ENCODE measurements around the gene SLN. TPM values are rescaled to one million over a fixed set of nuclear protein-coding genes. Genes with fewer than 3 reads are reported as not detected.

Gene SLN
- total RNA-seq, 3 donors from 2014 or later: not detected

DNA sequence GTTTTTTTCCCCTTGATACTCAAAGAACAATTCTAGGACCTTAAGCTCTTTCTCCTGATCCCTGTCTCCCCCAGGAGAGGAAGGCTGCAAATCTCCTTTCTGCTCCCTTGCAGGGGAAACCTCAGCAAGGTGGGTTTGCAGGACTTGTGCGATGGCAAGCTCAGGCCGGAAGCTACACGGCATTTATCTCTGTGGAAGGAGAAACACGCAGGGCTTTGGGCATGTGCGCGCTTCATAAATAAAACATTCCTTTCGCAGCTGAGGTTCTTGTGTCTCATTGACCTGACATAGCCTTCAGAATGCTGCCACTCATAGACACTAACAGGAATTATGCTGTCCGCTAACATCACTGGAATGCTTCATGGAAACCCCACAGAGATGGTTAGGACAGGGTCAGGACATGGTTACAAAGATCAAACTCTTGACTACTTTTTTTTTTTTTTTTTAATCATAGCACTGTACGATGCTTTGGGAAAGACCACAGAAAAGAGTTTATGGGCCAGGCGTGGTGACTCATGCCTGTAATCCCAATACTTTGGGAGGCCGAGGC, 42.6 kb downstream of the SLN start:
- no peaks in the 10 kb centered on the region for H3K4me1 ChIP-seq
- no peak overlapping the region for H3K4me3 ChIP-seq
- TF ChIP-seq POLR2AphosphoS5 (IDR thresholded peaks at IDR 0.05) (no peak), POLR2A (IDR thresholded peaks at IDR 0.05) (no peak)
- TF ChIP-seq, protein P1, sequence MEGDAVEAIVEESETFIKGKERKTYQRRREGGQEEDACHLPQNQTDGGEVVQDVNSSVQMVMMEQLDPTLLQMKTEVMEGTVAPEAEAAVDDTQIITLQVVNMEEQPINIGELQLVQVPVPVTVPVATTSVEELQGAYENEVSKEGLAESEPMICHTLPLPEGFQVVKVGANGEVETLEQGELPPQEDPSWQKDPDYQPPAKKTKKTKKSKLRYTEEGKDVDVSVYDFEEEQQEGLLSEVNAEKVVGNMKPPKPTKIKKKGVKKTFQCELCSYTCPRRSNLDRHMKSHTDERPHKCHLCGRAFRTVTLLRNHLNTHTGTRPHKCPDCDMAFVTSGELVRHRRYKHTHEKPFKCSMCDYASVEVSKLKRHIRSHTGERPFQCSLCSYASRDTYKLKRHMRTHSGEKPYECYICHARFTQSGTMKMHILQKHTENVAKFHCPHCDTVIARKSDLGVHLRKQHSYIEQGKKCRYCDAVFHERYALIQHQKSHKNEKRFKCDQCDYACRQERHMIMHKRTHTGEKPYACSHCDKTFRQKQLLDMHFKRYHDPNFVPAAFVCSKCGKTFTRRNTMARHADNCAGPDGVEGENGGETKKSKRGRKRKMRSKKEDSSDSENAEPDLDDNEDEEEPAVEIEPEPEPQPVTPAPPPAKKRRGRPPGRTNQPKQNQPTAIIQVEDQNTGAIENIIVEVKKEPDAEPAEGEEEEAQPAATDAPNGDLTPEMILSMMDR (IDR thresholded peaks at IDR 0.05): no peak
- H3K9me3 ChIP-seq: no peaks in the 10 kb centered on the region
- no peak for DNase-seq (ENCODE audit: low spot score in 2 of 2)
- no peak overlapping the region for H3K27ac ChIP-seq
- no peaks in the 10 kb centered on the region for H3K36me3 ChIP-seq
- intact Hi-C loops (cut with DNase I; ENCODE audit: low total_unique reads): no loop called here
- H3K27me3 ChIP-seq: peaks cover 0 to 3% of the 10 kb centered on the region in 2 donors

DNA sequence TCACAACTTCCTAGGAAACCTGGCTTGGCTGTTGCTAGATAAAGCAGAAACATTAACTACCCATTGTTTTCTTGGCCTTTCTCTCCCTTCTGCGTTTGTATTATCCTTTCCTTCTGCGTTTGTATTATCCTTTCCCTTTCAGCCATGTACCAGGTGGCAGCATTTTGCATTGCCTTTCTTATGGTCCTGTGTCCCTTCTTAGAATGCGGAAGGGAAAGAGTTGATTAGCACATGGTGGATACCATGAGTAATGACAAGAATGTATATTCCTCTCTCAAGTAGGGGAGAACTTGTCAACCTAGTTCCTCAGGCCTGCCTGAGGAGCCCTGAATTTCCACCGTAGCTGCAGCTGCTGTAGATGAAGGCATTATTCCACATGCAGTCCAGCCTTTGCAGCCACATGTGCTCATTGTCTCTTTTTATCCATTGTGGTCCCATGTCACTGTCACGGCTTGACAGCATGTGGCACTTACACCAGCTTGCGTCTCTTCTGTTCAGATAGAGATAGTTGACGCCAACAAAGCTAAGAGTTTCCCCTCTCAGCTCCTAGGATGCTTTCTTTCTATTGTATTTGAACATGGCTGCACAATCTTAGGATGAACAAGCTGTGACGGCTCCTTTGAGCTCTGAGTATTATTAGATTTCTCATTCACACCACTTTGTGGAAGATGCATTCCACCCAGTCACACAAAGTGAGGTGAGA, 44.8 kb downstream of the SLN start:
- no peak overlapping the region for H3K27ac ChIP-seq
- DNase-seq (ENCODE audit: low spot score in 2 of 2): no peak
- H3K27me3 ChIP-seq: peaks cover 0 to 3% of the 10 kb centered on the region in 2 donors
- H3K4me3 ChIP-seq: no peak overlapping the region
- TF ChIP-seq POLR2A (IDR thresholded peaks at IDR 0.05) (no peak), POLR2AphosphoS5 (IDR thresholded peaks at IDR 0.05) (no peak)
- TF ChIP-seq, protein P1 (IDR thresholded peaks at IDR 0.05): no peak
- no peaks in the 10 kb centered on the region for H3K4me1 ChIP-seq
- H3K36me3 ChIP-seq: no peaks in the 10 kb centered on the region
- no peaks in the 10 kb centered on the region for H3K9me3 ChIP-seq
- intact Hi-C loops (cut with DNase I; ENCODE audit: low total_unique reads): no loop called here

DNA sequence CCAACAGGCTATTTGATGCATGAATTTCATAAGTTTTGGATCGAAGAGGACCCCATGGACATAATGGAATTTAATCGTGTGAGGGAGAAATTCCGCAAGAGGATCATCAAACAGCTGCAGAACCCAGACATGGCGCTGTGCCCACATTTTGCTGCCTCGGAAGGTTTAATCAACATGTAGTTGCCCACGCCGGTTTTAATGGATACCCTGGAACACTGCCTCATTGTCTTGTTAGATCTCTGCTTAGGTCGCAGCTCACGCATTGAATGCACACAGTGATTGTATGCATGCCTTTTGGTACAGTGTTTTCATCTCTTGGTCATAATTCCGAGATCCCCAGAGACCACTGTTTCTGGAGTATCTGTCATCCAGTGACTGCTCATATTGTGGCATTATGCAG, 46.8 kb downstream of the SLN start:
- H3K9me3 ChIP-seq: no peaks in the 10 kb centered on the region
- intact Hi-C loops (cut with DNase I; ENCODE audit: low total_unique reads): no loop called here
- DNase-seq (ENCODE audit: low spot score in 2 of 2): no peak
- no peaks in the 10 kb centered on the region for H3K4me1 ChIP-seq
- no peak overlapping the region for H3K4me3 ChIP-seq
- no peak overlapping the region for H3K27ac ChIP-seq
- H3K36me3 ChIP-seq: no peaks in the 10 kb centered on the region
- peaks cover 0 to 3% of the 10 kb centered on the region in 2 donors for H3K27me3 ChIP-seq
- TF ChIP-seq POLR2AphosphoS5 (IDR thresholded peaks at IDR 0.05) (no peak), POLR2A (IDR thresholded peaks at IDR 0.05) (no peak)
- TF ChIP-seq, protein P1 (IDR thresholded peaks at IDR 0.05): no peak

DNA sequence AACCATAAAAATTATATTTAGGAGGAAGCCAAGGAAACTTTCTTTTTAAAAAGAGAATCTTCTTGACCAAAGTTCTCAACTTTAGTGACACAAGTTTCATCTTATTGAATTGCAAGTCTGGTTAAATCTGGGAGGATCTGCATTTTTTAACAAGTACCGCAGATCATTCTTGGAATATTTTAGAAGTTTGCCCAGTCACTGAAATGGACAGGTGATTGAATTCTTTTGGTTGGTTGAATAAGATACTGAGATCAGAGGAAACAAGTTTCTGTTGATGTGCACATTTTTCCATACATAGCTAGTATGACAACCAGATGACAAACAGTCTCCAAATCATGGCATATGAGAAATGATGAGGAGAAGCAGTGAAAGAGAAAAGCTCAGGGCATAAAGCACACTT, 50.2 kb downstream of the SLN start:
- H3K27me3 ChIP-seq: no peaks in the 10 kb centered on the region
- TF ChIP-seq POLR2A (IDR thresholded peaks at IDR 0.05): no peak
- TF ChIP-seq, protein P1 (IDR thresholded peaks at IDR 0.05): no peak
- TF ChIP-seq POLR2AphosphoS5 (IDR thresholded peaks at IDR 0.05): no peak
- no peak overlapping the region for H3K4me3 ChIP-seq
- H3K9me3 ChIP-seq: no peaks in the 10 kb centered on the region
- no peak overlapping the region for H3K27ac ChIP-seq
- H3K4me1 ChIP-seq: no peaks in the 10 kb centered on the region
- no peak for DNase-seq (ENCODE audit: low spot score in 2 of 2)
- H3K36me3 ChIP-seq: no peaks in the 10 kb centered on the region
- intact Hi-C loops (cut with DNase I; ENCODE audit: low total_unique reads): loop anchor here (2.0 kb wide), 1 partner anchor 51 kb away; no protein-coding TSS in a partner anchor

GRCh38 chr11:107660066-107660465, 51.8 kb downstream of the SLN start:
- intact Hi-C loops (cut with DNase I; ENCODE audit: low total_unique reads): no loop called here
- Histone ChIP-seq H3K9me3 (no peaks in the 10 kb centered on the region), H3K27ac (no peak overlapping the region), H3K4me3 (no peak overlapping the region), H3K4me1 (no peaks in the 10 kb centered on the region), H3K27me3 (no peaks in the 10 kb centered on the region), H3K36me3 (no peaks in the 10 kb centered on the region)
- DNase-seq (ENCODE audit: low spot score in 2 of 2): no peak
- TF ChIP-seq, protein P1 (IDR thresholded peaks at IDR 0.05): no peak
- TF ChIP-seq POLR2A (IDR thresholded peaks at IDR 0.05) (no peak), POLR2AphosphoS5 (IDR thresholded peaks at IDR 0.05) (no peak)

Data from breast epithelium (tissue), 4 donors.